HCT116 (cell line): Measurements from ENCODE around the gene DPYSL5. TPM values are rescaled to one million over a fixed set of nuclear protein-coding genes. Genes with fewer than 3 reads are reported as not detected.

Experiments
- ATAC-seq: fragments of 200-7000 bp; cut with Tn5 transposase; 2 replicates; pipeline ENCODE4 v1.9.1; 2020; ENCODE audit warnings: mild to moderate bottlenecking, moderate library complexity
- BruUV-seq: library from RNA; stranded (reverse); fragments of 400-500 nt; replicated peaks from 2 replicates; lab custom pipeline; 2021; lab: Mats Ljungman, UMichigan
- CTCF ChIA-PET: fragments of 300-600 bp; sonication (Branson Sonifier 250); formaldehyde crosslinking; loops from one replicate; lab custom pipeline; 2021; ENCODE audit warnings: antibody characterized with exemption; lab: Charles Lee
- POLR2A ChIA-PET: fragments of 300-600, 350-600 bp; sonication (Branson Sonifier 250); formaldehyde crosslinking; loops from one replicate; lab custom pipeline; 2021; ENCODE audit warnings: antibody characterized with exemption; lab: Charles Lee
- RAD21 ChIA-PET, 2 experiments: fragments of 300-600 bp; sonication (Branson Sonifier 250); formaldehyde crosslinking; loops; one replicate each; lab custom pipeline; 2023; ENCODE audit warnings: low total read pairs in 2 of 2; ENCODE audit not compliant: uncharacterized antibody in 2 of 2, unreplicated experiment in 2 of 2, low non-redundant PET in 1 of 2; lab: Charles Lee
- DNase-seq: peaks from one replicate; pipeline ENCODE4 v3.0.0-alpha.2; 2010; ENCODE audit warnings: low read depth, low spot score
- H2AFZ ChIP-seq: fragments of 200-600 bp; shearing (Covaris generic), sonication (generic); 2 replicates; pipeline ENCODE4 v1.6.1; 2017; ENCODE audit warnings: low read depth, mixed run types, mixed read lengths, antibody characterized with exemption, low read length; ENCODE audit not compliant: poor library complexity, severe bottlenecking
- H3K27ac ChIP-seq: 2 replicates; pipeline ENCODE4 v1.5.1; 2012; ENCODE audit warnings: low read depth, low read length
- H3K27me3 ChIP-seq: fragments of 200-600 bp; sonication (generic); 2 replicates; pipeline ENCODE4 v1.6.1; 2016; ENCODE audit warnings: mixed run types, low read length, mixed read lengths; ENCODE audit not compliant: insufficient read depth
- H3K36me3 ChIP-seq, 2 experiments: fragments of 200-500 bp in 1 of 2; fragments of 200-600 bp in 1 of 2; sonication (Bioruptor generic) in 1 of 2; sonication (generic) in 1 of 2; 2 replicates each; pipeline versions ENCODE4 v1.5.1 to v1.6.1; 2014 to 2016; ENCODE audit warnings: low read length in 2 of 2, inconsistent platforms in 1 of 2, mixed read lengths in 1 of 2, mixed run types in 1 of 2; ENCODE audit not compliant: insufficient read depth in 2 of 2, control insufficient read depth in 1 of 2
- H3K4me1 ChIP-seq, 2 experiments: fragments of 200-600 bp in 1 of 2; sonication (generic) in 1 of 2; 2 replicates each; pipeline versions ENCODE4 v1.5.1 to v1.6.1; 2012 to 2017; ENCODE audit warnings: low read length in 2 of 2, inconsistent platforms in 1 of 2, mild to moderate bottlenecking in 1 of 2, mixed read lengths in 1 of 2, mixed run types in 1 of 2, moderate library complexity in 1 of 2; ENCODE audit not compliant: insufficient read depth in 2 of 2, control insufficient read depth in 1 of 2
- H3K4me2 ChIP-seq: fragments of 200-600 bp; sonication (generic); 2 replicates; pipeline ENCODE4 v1.6.1; 2017; ENCODE audit warnings: mixed run types, low read length, mixed read lengths
- H3K4me3 ChIP-seq, 2 experiments: fragments of 200-600 bp in 1 of 2; sonication (generic) in 1 of 2; replicated peaks in 1 of 2; 2 replicates each; pipeline ENCODE4 v1.5.1; 2011 to 2016; ENCODE audit warnings: low read length in 2 of 2, control low read depth in 1 of 2, low read depth in 1 of 2, mild to moderate bottlenecking in 1 of 2, mixed read lengths in 1 of 2, mixed run types in 1 of 2
- H3K79me2 ChIP-seq: fragments of 200-600 bp; sonication (generic); 2 replicates; pipeline ENCODE4 v1.6.1; 2017; ENCODE audit warnings: mild to moderate bottlenecking, mixed run types, low read length, moderate library complexity, mixed read lengths; ENCODE audit not compliant: insufficient read depth
- H3K9ac ChIP-seq: fragments of 200-600 bp; sonication (generic); 2 replicates; pipeline ENCODE4 v1.6.1; 2016; ENCODE audit warnings: low read length, mixed read lengths
- H3K9me2 ChIP-seq: fragments of 200-600 bp; sonication (generic), shearing (Covaris generic); 2 replicates; pipeline ENCODE4 v1.6.1; 2017; ENCODE audit warnings: mixed run types, mild to moderate bottlenecking, moderate library complexity; ENCODE audit not compliant: insufficient read depth
- H3K9me3 ChIP-seq, 2 experiments: fragments of 200-500 bp in 1 of 2; fragments of 200-600 bp in 1 of 2; sonication (Bioruptor generic) in 1 of 2; sonication (generic) in 1 of 2; 2 replicates each; pipeline ENCODE4 v1.6.1; 2014 to 2017; ENCODE audit warnings: low read length in 2 of 2, mixed read lengths in 2 of 2, inconsistent platforms in 1 of 2, low read depth in 1 of 2, mild to moderate bottlenecking in 1 of 2, mixed run types in 1 of 2, moderate library complexity in 1 of 2; ENCODE audit not compliant: control insufficient read depth in 1 of 2, insufficient read depth in 1 of 2
- H4K20me1 ChIP-seq: fragments of 200-600 bp; sonication (generic), shearing (Covaris generic); 2 replicates; pipeline ENCODE4 v1.6.1; 2017; ENCODE audit warnings: mixed run types, mild to moderate bottlenecking, moderate library complexity; ENCODE audit not compliant: insufficient read depth
- CBX3 ChIP-seq: IDR thresholded peaks from 2 replicates; pipeline ENCODE4 v1.6.1; 2012; ENCODE audit warnings: low read depth
- CEBPB ChIP-seq: IDR thresholded peaks from 2 replicates; pipeline ENCODE4 v1.6.1; 2012; ENCODE audit warnings: low read depth
- EGR1 ChIP-seq: IDR thresholded peaks from 2 replicates; pipeline ENCODE4 v1.6.1; 2012; ENCODE audit warnings: low read depth
- ELF1 ChIP-seq: IDR thresholded peaks from 2 replicates; pipeline ENCODE4 v1.6.1; 2012; ENCODE audit warnings: low read depth, borderline replicate concordance
- EZH2 ChIP-seq: fragments of 200-600 bp; sonication (generic); IDR thresholded peaks from 2 replicates; pipeline ENCODE4 v1.6.1; 2017; ENCODE audit warnings: antibody characterized with exemption, mixed run types
- EZH2phosphoT487 ChIP-seq: fragments of 200-600 bp; IDR thresholded peaks from 2 replicates; pipeline ENCODE4 v1.6.1; 2018; ENCODE audit warnings: antibody characterized with exemption, borderline replicate concordance
- FOSL1 ChIP-seq: IDR thresholded peaks from 2 replicates; pipeline ENCODE4 v1.6.1; 2012; ENCODE audit warnings: low read depth
- JUND ChIP-seq: IDR thresholded peaks from 2 replicates; pipeline ENCODE4 v1.6.1; 2012
- POLR2AphosphoS5 ChIP-seq: IDR thresholded peaks from 2 replicates; pipeline ENCODE4 v1.6.1; 2011; ENCODE audit warnings: mild to moderate bottlenecking, low read depth, low read length, moderate library complexity
- RAD21 ChIP-seq: IDR thresholded peaks from 2 replicates; pipeline ENCODE4 v1.6.1; 2012; ENCODE audit warnings: low read depth, mild to moderate bottlenecking
- SIN3A ChIP-seq: IDR thresholded peaks from 2 replicates; pipeline ENCODE4 v1.6.1; 2012; ENCODE audit warnings: low read depth
- SP1 ChIP-seq: IDR thresholded peaks from 2 replicates; pipeline ENCODE4 v1.6.1; 2012; ENCODE audit warnings: low read depth
- SRF ChIP-seq: IDR thresholded peaks from 2 replicates; pipeline ENCODE4 v1.6.1; 2012; ENCODE audit warnings: low read depth
- TCF7L2 ChIP-seq: IDR thresholded peaks from 2 replicates; pipeline ENCODE4 v1.7.0; 2011; ENCODE audit warnings: borderline replicate concordance, inconsistent platforms; ENCODE audit not compliant: insufficient read depth, insufficient read length; ENCODE audit errors: extremely low read depth
- YY1 ChIP-seq: IDR thresholded peaks from 2 replicates; pipeline ENCODE4 v1.6.1; 2011; ENCODE audit warnings: low read length, low read depth, moderate library complexity, mild to moderate bottlenecking; ENCODE audit not compliant: insufficient replicate concordance; ENCODE audit errors: extremely low read depth
- ZNF274 ChIP-seq: fragments of 200-500 bp; sonication (Bioruptor generic); IDR thresholded peaks from 2 replicates; pipeline ENCODE4 v1.6.1; 2014; ENCODE audit warnings: mild to moderate bottlenecking, low read depth, low read length, inconsistent platforms
- intact Hi-C: fragments of 100-400 bp; cut with micrococcal nuclease; formaldehyde crosslinking; loops from 2 replicates; pipeline ENCODE4 v1.10.0; 2022
- total RNA-seq: library from RNA; stranded (reverse); gene quantifications from one replicate; pipeline ENCODE4 v1.2.1, GENCODE V29; 2021; ENCODE audit not compliant: unreplicated experiment
- TF ChIP-seq, protein P1 (sequence below): IDR thresholded peaks from 2 replicates; pipeline ENCODE4 v1.6.1; 2012
- TF ChIP-seq, protein P2 (sequence below), 3 experiments: fragments of 200-600 bp in 1 of 3; sonication (generic) in 1 of 3; IDR thresholded peaks in 2 of 3; conservative IDR thresholded peaks in 1 of 3; 2 replicates each; pipeline ENCODE4 v1.5.1; 2012 to 2017; ENCODE audit warnings: low read depth in 2 of 3, low read length in 2 of 3, antibody characterized with exemption in 1 of 3, borderline replicate concordance in 1 of 3, control low read depth in 1 of 3, mild to moderate bottlenecking in 1 of 3, mixed read lengths in 1 of 3, mixed run types in 1 of 3, moderate library complexity in 1 of 3; ENCODE audit not compliant: insufficient read depth in 1 of 3
- TF ChIP-seq, protein P3 (sequence below): IDR thresholded peaks from 2 replicates; pipeline ENCODE4 v1.6.1; 2012
- TF ChIP-seq, protein P4 (sequence below): IDR thresholded peaks from 2 replicates; pipeline ENCODE4 v1.6.1; 2012; ENCODE audit warnings: low read depth

Gene DPYSL5
- total RNA-seq, 1 experiment from 2014 or later: 8.4 TPM

DNA sequence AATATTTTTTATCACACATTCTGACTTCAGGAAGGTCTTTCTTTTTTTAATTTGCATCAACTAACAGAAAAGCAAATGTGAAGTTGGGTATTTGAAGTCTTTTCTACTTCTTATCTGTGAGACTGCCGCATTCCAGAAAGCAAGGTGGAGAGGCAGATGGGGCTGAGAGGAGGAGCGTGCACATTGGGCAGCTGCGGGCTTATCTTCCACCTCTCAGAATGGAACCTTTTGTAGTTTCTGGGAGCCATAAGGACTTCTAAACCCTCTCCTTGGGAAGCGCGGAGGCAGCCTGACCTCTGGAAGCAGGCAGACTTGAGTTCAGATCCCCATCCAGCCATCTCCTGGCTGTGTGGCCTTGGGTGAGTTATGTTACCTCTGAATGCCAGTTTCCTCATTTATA lies 126.4 kb downstream of the DPYSL5 start:
- intact Hi-C loops: no loop called here
- peaks cover 2% of the 10 kb centered on the region; the same call in 1 of the 2 replicates for H3K27me3 ChIP-seq
- no peak overlapping the region for H3K4me3 ChIP-seq
- ChIA-PET POLR2A (no interaction called here), CTCF (no interaction called here), RAD21 (no interaction called here)
- no peak overlapping the region for H3K4me2 ChIP-seq
- TF ChIP-seq ZNF274: no peak
- TF ChIP-seq SP1: no peak
- TF ChIP-seq, protein P1, sequence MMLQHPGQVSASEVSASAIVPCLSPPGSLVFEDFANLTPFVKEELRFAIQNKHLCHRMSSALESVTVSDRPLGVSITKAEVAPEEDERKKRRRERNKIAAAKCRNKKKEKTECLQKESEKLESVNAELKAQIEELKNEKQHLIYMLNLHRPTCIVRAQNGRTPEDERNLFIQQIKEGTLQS: no peak
- TF ChIP-seq, protein P2, sequence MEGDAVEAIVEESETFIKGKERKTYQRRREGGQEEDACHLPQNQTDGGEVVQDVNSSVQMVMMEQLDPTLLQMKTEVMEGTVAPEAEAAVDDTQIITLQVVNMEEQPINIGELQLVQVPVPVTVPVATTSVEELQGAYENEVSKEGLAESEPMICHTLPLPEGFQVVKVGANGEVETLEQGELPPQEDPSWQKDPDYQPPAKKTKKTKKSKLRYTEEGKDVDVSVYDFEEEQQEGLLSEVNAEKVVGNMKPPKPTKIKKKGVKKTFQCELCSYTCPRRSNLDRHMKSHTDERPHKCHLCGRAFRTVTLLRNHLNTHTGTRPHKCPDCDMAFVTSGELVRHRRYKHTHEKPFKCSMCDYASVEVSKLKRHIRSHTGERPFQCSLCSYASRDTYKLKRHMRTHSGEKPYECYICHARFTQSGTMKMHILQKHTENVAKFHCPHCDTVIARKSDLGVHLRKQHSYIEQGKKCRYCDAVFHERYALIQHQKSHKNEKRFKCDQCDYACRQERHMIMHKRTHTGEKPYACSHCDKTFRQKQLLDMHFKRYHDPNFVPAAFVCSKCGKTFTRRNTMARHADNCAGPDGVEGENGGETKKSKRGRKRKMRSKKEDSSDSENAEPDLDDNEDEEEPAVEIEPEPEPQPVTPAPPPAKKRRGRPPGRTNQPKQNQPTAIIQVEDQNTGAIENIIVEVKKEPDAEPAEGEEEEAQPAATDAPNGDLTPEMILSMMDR (IDR thresholded peaks at IDR 0.05 in 2 of 3, conservative IDR thresholded peaks at IDR 0.05 in 1 of 3; ENCODE audit: borderline replicate concordance in 1 of 3, insufficient read depth in 1 of 3, low read depth in 2 of 3, low read length in 2 of 3): no peak
- no peak for TF ChIP-seq EGR1
- no peak for TF ChIP-seq EZH2phosphoT487
- TF ChIP-seq TCF7L2: no peak
- TF ChIP-seq FOSL1: no peak
- no peak for TF ChIP-seq JUND
- TF ChIP-seq, protein P3, sequence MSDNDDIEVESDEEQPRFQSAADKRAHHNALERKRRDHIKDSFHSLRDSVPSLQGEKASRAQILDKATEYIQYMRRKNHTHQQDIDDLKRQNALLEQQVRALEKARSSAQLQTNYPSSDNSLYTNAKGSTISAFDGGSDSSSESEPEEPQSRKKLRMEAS: no peak
- no peak for TF ChIP-seq RAD21
- TF ChIP-seq ELF1: no peak
- TF ChIP-seq, protein P4, sequence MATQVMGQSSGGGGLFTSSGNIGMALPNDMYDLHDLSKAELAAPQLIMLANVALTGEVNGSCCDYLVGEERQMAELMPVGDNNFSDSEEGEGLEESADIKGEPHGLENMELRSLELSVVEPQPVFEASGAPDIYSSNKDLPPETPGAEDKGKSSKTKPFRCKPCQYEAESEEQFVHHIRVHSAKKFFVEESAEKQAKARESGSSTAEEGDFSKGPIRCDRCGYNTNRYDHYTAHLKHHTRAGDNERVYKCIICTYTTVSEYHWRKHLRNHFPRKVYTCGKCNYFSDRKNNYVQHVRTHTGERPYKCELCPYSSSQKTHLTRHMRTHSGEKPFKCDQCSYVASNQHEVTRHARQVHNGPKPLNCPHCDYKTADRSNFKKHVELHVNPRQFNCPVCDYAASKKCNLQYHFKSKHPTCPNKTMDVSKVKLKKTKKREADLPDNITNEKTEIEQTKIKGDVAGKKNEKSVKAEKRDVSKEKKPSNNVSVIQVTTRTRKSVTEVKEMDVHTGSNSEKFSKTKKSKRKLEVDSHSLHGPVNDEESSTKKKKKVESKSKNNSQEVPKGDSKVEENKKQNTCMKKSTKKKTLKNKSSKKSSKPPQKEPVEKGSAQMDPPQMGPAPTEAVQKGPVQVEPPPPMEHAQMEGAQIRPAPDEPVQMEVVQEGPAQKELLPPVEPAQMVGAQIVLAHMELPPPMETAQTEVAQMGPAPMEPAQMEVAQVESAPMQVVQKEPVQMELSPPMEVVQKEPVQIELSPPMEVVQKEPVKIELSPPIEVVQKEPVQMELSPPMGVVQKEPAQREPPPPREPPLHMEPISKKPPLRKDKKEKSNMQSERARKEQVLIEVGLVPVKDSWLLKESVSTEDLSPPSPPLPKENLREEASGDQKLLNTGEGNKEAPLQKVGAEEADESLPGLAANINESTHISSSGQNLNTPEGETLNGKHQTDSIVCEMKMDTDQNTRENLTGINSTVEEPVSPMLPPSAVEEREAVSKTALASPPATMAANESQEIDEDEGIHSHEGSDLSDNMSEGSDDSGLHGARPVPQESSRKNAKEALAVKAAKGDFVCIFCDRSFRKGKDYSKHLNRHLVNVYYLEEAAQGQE: no peak
- no peak for TF ChIP-seq SRF
- no peak for TF ChIP-seq POLR2AphosphoS5
- TF ChIP-seq EZH2: no peak
- no peak for TF ChIP-seq CBX3
- no peak for TF ChIP-seq CEBPB
- TF ChIP-seq SIN3A: no peak
- TF ChIP-seq YY1: no peak
- no peak overlapping the region for H3K27ac ChIP-seq
- no peak overlapping the region for H2AFZ ChIP-seq
- no peaks in the 10 kb centered on the region for H3K9me2 ChIP-seq
- peaks cover 4 to 25% of the 10 kb centered on the region in 2 experiments; a peak in 3 of 4 replicates for H3K4me1 ChIP-seq
- no peaks in the 10 kb centered on the region for H3K36me3 ChIP-seq
- BruUV-seq: no TSS peak
- no peaks in the 10 kb centered on the region for H3K9me3 ChIP-seq
- H3K9ac ChIP-seq: no peak overlapping the region
- no peaks in the 10 kb centered on the region for H3K79me2 ChIP-seq
- H4K20me1 ChIP-seq: no peaks in the 10 kb centered on the region
- DNase-seq (no peak), ATAC-seq (no peak)
